H9 (cell line): Measurements from ENCODE around the gene DCHS2. TPM values are rescaled to one million over a fixed set of nuclear protein-coding genes. Genes with fewer than 3 reads are reported as not detected.

Experiments
- DNase-seq: peaks from one replicate; pipeline ENCODE4 v3.0.0-alpha.2; 2017
- H2AFZ ChIP-seq: one replicate; pipeline ENCODE4 v1.6.1; 2013; ENCODE audit warnings: mild to moderate bottlenecking, low read length, control low read depth, moderate library complexity
- H2AK5ac ChIP-seq: 2 replicates; pipeline ENCODE4 v1.6.1; 2013; ENCODE audit warnings: low read length, control low read depth, mixed read lengths; ENCODE audit not compliant: insufficient read length
- H2BK120ac ChIP-seq: one replicate; pipeline ENCODE4 v1.6.1; 2013; ENCODE audit warnings: low read depth, mild to moderate bottlenecking, low read length, control low read depth, inconsistent platforms; ENCODE audit not compliant: poor library complexity, severe bottlenecking
- H2BK12ac ChIP-seq: 2 replicates; pipeline ENCODE4 v1.6.1; 2013; ENCODE audit warnings: low read length, control low read depth, mixed read lengths, low read depth; ENCODE audit not compliant: insufficient read length
- H2BK15ac ChIP-seq: 2 replicates; pipeline ENCODE4 v1.6.1; 2013; ENCODE audit warnings: low read depth, low read length, control low read depth
- H2BK20ac ChIP-seq: one replicate; pipeline ENCODE4 v1.6.1; 2013; ENCODE audit warnings: low read depth, mild to moderate bottlenecking, low read length, control low read depth, inconsistent platforms; ENCODE audit not compliant: poor library complexity, severe bottlenecking
- H2BK5ac ChIP-seq: 2 replicates; pipeline ENCODE4 v1.6.1; 2013; ENCODE audit warnings: low read length, control low read depth, mixed read lengths; ENCODE audit not compliant: insufficient read length
- H3K14ac ChIP-seq: 2 replicates; pipeline ENCODE4 v1.6.1; 2013; ENCODE audit warnings: low read length, control low read depth; ENCODE audit not compliant: insufficient read depth
- H3K18ac ChIP-seq: 2 replicates; pipeline ENCODE4 v1.6.1; 2013; ENCODE audit warnings: low read depth, mild to moderate bottlenecking, mixed read lengths, low read length, control low read depth; ENCODE audit not compliant: insufficient read length
- H3K23ac ChIP-seq: 2 replicates; pipeline ENCODE4 v1.6.1; 2013; ENCODE audit warnings: low read length, control low read depth, mixed read lengths, low read depth; ENCODE audit not compliant: insufficient read length
- H3K23me2 ChIP-seq: 2 replicates; pipeline ENCODE4 v1.6.1; 2013; ENCODE audit warnings: low read depth, mild to moderate bottlenecking, mixed read lengths, low read length, control low read depth; ENCODE audit not compliant: insufficient read length, poor library complexity, severe bottlenecking
- H3K27ac ChIP-seq: 2 replicates; pipeline ENCODE4 v1.5.1; 2013; ENCODE audit warnings: low read length, control low read depth, mixed read lengths, low read depth; ENCODE audit not compliant: insufficient read length
- H3K27me3 ChIP-seq: 2 replicates; pipeline ENCODE4 v1.6.1; 2013; ENCODE audit warnings: low read length, control low read depth, inconsistent platforms; ENCODE audit not compliant: insufficient read depth
- H3K4ac ChIP-seq: 2 replicates; pipeline ENCODE4 v1.6.1; 2013; ENCODE audit warnings: low read depth, mild to moderate bottlenecking, control low read depth, inconsistent platforms, low read length, moderate library complexity
- H3K4me1 ChIP-seq: 2 replicates; pipeline ENCODE4 v1.6.1; 2013; ENCODE audit warnings: low read length, control low read depth, inconsistent platforms; ENCODE audit not compliant: insufficient read depth
- H3K4me2 ChIP-seq: 2 replicates; pipeline ENCODE4 v1.6.1; 2013; ENCODE audit warnings: low read length, control low read depth, mixed read lengths; ENCODE audit not compliant: insufficient read length, insufficient read depth
- H3K56ac ChIP-seq: 2 replicates; pipeline ENCODE4 v1.6.1; 2013; ENCODE audit warnings: low read depth, mild to moderate bottlenecking, mixed read lengths, low read length, control low read depth; ENCODE audit not compliant: insufficient read length
- H3K79me1 ChIP-seq: 2 replicates; pipeline ENCODE4 v1.6.1; 2013; ENCODE audit warnings: low read depth, mild to moderate bottlenecking, moderate library complexity, low read length, control low read depth, inconsistent platforms; ENCODE audit not compliant: insufficient read depth, poor library complexity, severe bottlenecking
- H3K79me2 ChIP-seq: 2 replicates; pipeline ENCODE4 v1.6.1; 2013; ENCODE audit warnings: low read length, control low read depth, inconsistent platforms; ENCODE audit not compliant: insufficient read depth
- H3K9ac ChIP-seq: 2 replicates; pipeline ENCODE4 v1.6.1; 2013; ENCODE audit warnings: low read length, control low read depth, mixed read lengths; ENCODE audit not compliant: insufficient read length; ENCODE audit errors: extremely low read depth
- H3K9me3 ChIP-seq: one replicate; pipeline ENCODE4 v1.6.1; 2013; ENCODE audit warnings: low read depth, low read length, inconsistent platforms; ENCODE audit not compliant: control insufficient read depth
- H3T11ph ChIP-seq: one replicate; pipeline ENCODE4 v1.6.1; 2013; ENCODE audit warnings: mild to moderate bottlenecking, low read length, control low read depth, inconsistent platforms
- H4K20me1 ChIP-seq: one replicate; pipeline ENCODE4 v1.6.1; 2013; ENCODE audit not compliant: control insufficient read depth, insufficient read length, insufficient read depth
- H4K5ac ChIP-seq: 2 replicates; pipeline ENCODE4 v1.6.1; 2013; ENCODE audit warnings: low read depth, mild to moderate bottlenecking, mixed read lengths, low read length, control low read depth; ENCODE audit not compliant: insufficient read length
- H4K8ac ChIP-seq: replicated peaks from 2 replicates; pipeline ENCODE4 v1.6.1; 2013; ENCODE audit warnings: low read length, control low read depth, mixed read lengths, low read depth; ENCODE audit not compliant: insufficient read length
- H4K91ac ChIP-seq: 2 replicates; pipeline ENCODE4 v1.6.1; 2013; ENCODE audit warnings: low read depth, mild to moderate bottlenecking, moderate library complexity, mixed read lengths, low read length, control low read depth; ENCODE audit not compliant: insufficient read length
- H3K27ac Mint-ChIP-seq, 3 experiments: 2 replicates in 2 of 3; 3 replicates in 1 of 3; pipeline ENCODE4 v1.8.0; 2020 to 2021; ENCODE audit warnings: mixed read lengths in 3 of 3, mild to moderate bottlenecking in 1 of 3, moderate library complexity in 1 of 3
- H3K27me3 Mint-ChIP-seq: 2 replicates; pipeline ENCODE4 v1.8.0; 2021; ENCODE audit warnings: low read depth, mild to moderate bottlenecking, moderate library complexity, mixed read lengths
- H3K36me3 Mint-ChIP-seq, 3 experiments: 2 replicates in 2 of 3; 3 replicates in 1 of 3; pipeline ENCODE4 v1.8.0; 2020 to 2021; ENCODE audit warnings: low read depth in 3 of 3, mixed read lengths in 3 of 3; ENCODE audit not compliant: insufficient read depth in 1 of 3
- H3K4me1 Mint-ChIP-seq, 2 experiments: 2 replicates each; pipeline ENCODE4 v1.8.0; 2020; ENCODE audit warnings: mixed read lengths in 2 of 2
- H3K4me3 Mint-ChIP-seq, 2 experiments: 2 replicates in 1 of 2; 3 replicates in 1 of 2; pipeline ENCODE4 v1.8.0; 2020 to 2021; ENCODE audit warnings: mild to moderate bottlenecking in 2 of 2, mixed read lengths in 2 of 2, moderate library complexity in 1 of 2
- H3K9me3 Mint-ChIP-seq, 2 experiments: 2 replicates in 1 of 2; 3 replicates in 1 of 2; pipeline ENCODE4 v1.8.0; 2020; ENCODE audit warnings: mild to moderate bottlenecking in 2 of 2, mixed read lengths in 2 of 2, moderate library complexity in 1 of 2
- WGBS: extraction: QIAGEN DNeasy Blood & Tissue Kit; methylation state at CpG from one replicate; pipeline ENCODE4 v1.1.7; 2013; ENCODE audit warnings: missing lambda C conversion rate, low lambda C conversion rate, mixed read lengths; ENCODE audit not compliant: insufficient read length; ENCODE audit errors: extremely low coverage; 5-methylcytosine and 5-hydroxymethylcytosine counted together
- total RNA-seq: library from RNA; stranded (reverse); gene quantifications from 2 replicates; pipeline ENCODE4 v1.2.1, GENCODE V29; 2021
- TF ChIP-seq, protein P1 (sequence below): fragments of 200-600 bp; sonication (generic); conservative IDR thresholded peaks from 3 replicates; pipeline ENCODE4 v1.8.0; 2021; ENCODE audit warnings: antibody characterized with exemption, mild to moderate bottlenecking

The DCHS2 gene
- total RNA-seq, 1 experiment from 2014 or later, result 0.57 TPM

DNA sequence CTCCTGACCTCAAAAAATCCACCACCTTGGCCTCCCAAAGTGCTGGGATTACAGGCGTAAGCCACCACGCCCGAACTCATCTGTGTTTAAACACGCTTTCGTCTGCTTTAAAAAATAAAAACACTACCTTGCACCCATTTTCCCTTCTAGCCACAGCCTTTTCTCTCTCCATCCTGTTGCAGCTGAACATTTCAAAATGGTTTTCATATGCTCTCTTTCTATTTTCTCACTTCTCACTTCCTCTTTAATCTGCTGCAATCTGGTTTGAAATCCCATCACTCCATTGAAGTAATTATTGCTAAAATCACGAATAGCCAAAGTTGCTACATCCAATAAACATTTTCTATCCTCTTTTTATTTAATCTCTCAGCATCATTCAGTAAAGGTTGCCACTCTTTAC, 70.0 kb downstream of the DCHS2 start:
- Histone ChIP-seq H3K79me2 (no peaks in the 10 kb centered on the region), H3K14ac (no peak overlapping the region), H3K27me3 (no peaks in the 10 kb centered on the region), H3K79me1 (no peaks in the 10 kb centered on the region), H2BK15ac (no peak overlapping the region), H4K8ac (no peak overlapping the region), H3K9ac (no peak overlapping the region), H2BK20ac (no peak overlapping the region), H2BK5ac (no peak overlapping the region), H2BK120ac (no peak overlapping the region), H3K56ac (no peak overlapping the region), H4K5ac (no peak overlapping the region), H4K91ac (no peak overlapping the region), H4K20me1 (no peaks in the 10 kb centered on the region), H2AK5ac (no peak overlapping the region), H3K23me2 (peaks cover 2% of the 10 kb centered on the region), H3K4me1 (no peaks in the 10 kb centered on the region), H3K4ac (no peak overlapping the region), H3K27ac (no peak overlapping the region), H2BK12ac (no peak overlapping the region), H3K18ac (no peak overlapping the region), H3K23ac (no peak overlapping the region), H3K4me2 (no peak overlapping the region), H3K9me3 (no peaks in the 10 kb centered on the region), H3T11ph (no peak overlapping the region), H2AFZ (no peak overlapping the region)
- H3K27ac Mint-ChIP-seq, result no peak overlapping the region
- no peak for DNase-seq
- H3K4me3 Mint-ChIP-seq, result no peak overlapping the region
- no CpG with 5 or more reads among the region's 6 CpGs for WGBS
- no peaks in the 10 kb centered on the region; a peak in 1 of 7 replicates for H3K36me3 Mint-ChIP-seq
- peaks cover 4 to 6% of the 10 kb centered on the region in 2 experiments for H3K4me1 Mint-ChIP-seq
- no peaks in the 10 kb centered on the region for H3K9me3 Mint-ChIP-seq
- H3K27me3 Mint-ChIP-seq, result peaks cover 24% of the 10 kb centered on the region
- TF ChIP-seq, protein P1, sequence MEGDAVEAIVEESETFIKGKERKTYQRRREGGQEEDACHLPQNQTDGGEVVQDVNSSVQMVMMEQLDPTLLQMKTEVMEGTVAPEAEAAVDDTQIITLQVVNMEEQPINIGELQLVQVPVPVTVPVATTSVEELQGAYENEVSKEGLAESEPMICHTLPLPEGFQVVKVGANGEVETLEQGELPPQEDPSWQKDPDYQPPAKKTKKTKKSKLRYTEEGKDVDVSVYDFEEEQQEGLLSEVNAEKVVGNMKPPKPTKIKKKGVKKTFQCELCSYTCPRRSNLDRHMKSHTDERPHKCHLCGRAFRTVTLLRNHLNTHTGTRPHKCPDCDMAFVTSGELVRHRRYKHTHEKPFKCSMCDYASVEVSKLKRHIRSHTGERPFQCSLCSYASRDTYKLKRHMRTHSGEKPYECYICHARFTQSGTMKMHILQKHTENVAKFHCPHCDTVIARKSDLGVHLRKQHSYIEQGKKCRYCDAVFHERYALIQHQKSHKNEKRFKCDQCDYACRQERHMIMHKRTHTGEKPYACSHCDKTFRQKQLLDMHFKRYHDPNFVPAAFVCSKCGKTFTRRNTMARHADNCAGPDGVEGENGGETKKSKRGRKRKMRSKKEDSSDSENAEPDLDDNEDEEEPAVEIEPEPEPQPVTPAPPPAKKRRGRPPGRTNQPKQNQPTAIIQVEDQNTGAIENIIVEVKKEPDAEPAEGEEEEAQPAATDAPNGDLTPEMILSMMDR, result no peak
